HT-29 (cell line): ENCODE measurements around the gene IL3. TPM values are rescaled to one million over a fixed set of nuclear protein-coding genes. Genes with fewer than 3 reads are reported as not detected.
A peak's percentile ranks its signal among the peaks of the same experiment; 100 is the strongest.

Source experiments
- DNase-seq: peaks from one replicate; pipeline ENCODE4 v3.0.0-alpha.2; 2015; ENCODE audit warnings: low spot score
- total RNA-seq: library from RNA; depleted of rRNA; stranded (reverse); fragments of >200 nt; shearing (Covaris generic); gene quantifications from 2 replicates; pipeline ENCODE4 v1.2.3, GENCODE V29; 2014

IL3 gene
- total RNA-seq, 1 experiment from 2014 or later = not detected

DNA sequence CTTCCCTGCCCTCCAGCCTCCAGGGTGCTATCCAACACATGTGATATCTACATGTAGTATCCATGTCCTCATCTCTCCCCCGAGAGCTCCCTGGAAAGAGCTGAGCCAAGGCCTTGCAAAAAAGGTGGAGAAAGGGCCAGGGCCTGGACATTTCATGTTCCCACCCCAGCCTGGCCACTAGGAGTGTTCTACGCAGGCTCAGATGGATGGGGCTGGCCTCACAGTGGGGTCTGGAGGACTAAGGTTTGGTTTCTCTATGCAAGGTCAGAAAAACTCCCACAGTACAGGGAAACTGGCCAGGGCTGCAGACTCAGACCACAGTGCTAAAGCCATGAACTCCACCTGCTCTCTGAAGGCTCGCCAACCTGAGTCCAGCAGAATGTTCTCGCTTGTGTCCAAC lies 11.6 kb downstream of the IL3 start:
- no peak for DNase-seq

DNA sequence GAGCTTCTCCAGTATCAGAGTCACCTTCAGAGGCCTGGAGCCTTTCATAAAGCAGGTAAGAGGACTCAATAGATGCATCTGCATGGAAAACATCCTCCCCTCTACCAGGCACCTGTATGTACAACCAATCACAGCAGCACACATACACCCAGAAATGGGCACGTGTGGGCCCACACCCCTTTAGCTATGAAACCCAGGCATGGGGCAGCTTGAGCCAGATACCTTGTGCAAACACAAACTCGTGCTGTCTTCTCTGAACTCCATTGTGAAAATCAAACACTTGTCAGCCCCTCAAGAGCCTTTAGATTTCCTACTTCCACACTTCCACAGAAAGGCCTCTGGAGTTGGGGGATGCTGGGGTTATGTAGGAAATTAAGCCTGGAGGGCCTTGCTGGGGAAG lies 12.1 kb downstream of the IL3 start:
- no peak for DNase-seq

DNA sequence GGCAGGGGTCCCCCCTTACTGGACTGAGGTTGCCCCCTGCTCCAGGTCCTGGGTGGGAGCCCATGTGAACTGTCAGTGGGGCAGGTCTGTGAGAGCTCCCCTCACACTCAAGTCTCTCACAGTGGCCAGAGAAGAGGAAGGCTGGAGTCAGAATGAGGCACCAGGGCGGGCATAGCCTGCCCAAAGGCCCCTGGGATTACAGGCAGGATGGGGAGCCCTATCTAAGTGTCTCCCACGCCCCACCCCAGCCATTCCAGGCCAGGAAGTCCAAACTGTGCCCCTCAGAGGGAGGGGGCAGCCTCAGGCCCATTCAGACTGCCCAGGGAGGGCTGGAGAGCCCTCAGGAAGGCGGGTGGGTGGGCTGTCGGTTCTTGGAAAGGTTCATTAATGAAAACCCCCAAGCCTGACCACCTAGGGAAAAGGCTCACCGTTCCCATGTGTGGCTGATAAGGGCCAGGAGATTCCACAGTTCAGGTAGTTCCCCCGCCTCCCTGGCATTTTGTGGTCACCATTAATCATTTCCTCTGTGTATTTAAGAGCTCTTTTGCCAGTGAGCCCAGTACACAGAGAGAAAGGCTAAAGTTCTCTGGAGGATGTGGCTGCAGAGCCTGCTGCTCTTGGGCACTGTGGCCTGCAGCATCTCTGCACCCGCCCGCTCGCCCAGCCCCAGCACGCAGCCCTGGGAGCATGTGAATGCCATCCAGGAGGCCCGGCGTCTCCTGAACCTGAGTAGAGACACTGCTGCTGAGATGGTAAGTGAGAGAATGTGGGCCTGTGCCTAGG lies 13.0 kb downstream of the IL3 start, which contains the start of gene CSF2:
Gene CSF2, plus strand, starts transcription at position 559 of the 783 bp plus-strand sequence. Its CDS starts 35 bp downstream, at position 594.
- DNase-seq = peak; percentile 75

DNA sequence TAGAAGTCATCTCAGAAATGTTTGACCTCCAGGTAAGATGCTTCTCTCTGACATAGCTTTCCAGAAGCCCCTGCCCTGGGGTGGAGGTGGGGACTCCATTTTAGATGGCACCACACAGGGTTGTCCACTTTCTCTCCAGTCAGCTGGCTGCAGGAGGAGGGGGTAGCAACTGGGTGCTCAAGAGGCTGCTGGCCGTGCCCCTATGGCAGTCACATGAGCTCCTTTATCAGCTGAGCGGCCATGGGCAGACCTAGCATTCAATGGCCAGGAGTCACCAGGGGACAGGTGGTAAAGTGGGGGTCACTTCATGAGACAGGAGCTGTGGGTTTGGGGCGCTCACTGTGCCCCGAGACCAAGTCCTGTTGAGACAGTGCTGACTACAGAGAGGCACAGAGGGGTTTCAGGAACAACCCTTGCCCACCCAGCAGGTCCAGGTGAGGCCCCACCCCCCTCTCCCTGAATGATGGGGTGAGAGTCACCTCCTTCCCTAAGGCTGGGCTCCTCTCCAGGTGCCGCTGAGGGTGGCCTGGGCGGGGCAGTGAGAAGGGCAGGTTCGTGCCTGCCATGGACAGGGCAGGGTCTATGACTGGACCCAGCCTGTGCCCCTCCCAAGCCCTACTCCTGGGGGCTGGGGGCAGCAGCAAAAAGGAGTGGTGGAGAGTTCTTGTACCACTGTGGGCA lies 13.8 kb downstream of the IL3 start:
- DNase-seq = no peak

DNA sequence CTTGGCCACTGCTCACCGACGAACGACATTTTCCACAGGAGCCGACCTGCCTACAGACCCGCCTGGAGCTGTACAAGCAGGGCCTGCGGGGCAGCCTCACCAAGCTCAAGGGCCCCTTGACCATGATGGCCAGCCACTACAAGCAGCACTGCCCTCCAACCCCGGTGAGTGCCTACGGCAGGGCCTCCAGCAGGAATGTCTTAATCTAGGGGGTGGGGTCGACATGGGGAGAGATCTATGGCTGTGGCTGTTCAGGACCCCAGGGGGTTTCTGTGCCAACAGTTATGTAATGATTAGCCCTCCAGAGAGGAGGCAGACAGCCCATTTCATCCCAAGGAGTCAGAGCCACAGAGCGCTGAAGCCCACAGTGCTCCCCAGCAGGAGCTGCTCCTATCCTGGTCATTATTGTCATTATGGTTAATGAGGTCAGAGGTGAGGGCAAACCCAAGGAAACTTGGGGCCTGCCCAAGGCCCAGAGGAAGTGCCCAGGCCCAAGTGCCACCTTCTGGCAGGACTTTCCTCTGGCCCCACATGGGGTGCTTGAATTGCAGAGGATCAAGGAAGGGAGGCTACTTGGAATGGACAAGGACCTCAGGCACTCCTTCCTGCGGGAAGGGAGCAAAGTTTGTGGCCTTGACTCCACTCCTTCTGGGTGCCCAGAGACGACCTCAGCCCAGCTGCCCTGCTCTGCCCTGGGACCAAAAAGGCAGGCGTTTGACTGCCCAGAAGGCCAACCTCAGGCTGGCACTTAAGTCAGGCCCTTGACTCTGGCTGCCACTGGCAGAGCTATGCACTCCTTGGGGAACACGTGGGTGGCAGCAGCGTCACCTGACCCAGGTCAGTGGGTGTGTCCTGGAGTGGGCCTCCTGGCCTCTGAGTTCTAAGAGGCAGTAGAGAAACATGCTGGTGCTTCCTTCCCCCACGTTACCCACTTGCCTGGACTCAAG lies 14.6 kb downstream of the IL3 start:
- no peak for DNase-seq

DNA sequence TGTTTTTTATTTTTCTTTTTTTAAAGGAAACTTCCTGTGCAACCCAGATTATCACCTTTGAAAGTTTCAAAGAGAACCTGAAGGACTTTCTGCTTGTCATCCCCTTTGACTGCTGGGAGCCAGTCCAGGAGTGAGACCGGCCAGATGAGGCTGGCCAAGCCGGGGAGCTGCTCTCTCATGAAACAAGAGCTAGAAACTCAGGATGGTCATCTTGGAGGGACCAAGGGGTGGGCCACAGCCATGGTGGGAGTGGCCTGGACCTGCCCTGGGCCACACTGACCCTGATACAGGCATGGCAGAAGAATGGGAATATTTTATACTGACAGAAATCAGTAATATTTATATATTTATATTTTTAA lies 15.2 kb downstream of the IL3 start:
- DNase-seq = no peak

DNA sequence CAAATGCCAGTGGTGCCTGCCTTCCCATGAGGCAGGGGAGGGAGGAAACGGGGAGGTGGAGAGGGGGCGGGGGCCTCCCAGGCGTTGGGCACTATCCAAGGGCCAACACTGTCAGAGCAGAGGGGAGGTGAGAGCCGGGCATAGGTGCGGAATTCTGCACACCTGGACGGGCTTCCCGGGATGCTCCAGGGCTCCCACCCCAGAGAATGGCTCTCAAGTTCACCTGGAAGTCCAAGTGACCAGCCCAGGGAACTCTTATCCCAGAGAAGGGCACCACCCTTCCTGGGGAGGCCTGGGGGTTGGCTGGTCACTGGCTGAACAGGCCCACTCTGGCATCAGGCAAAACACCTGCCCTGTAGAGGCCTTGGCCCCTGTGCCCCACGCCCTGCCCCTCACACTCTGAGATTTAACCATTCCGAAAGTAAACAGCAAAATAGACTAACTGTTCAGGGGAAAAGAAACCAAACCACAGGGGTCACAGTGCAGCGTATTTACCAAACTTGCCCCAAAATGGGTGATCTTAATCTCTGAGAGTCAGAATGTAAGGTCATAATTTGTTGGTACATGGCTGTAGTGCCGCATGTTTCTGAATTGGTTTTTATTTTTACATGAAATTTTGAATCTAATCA lies 15.9 kb downstream of the IL3 start:
- DNase-seq = no peak

DNA sequence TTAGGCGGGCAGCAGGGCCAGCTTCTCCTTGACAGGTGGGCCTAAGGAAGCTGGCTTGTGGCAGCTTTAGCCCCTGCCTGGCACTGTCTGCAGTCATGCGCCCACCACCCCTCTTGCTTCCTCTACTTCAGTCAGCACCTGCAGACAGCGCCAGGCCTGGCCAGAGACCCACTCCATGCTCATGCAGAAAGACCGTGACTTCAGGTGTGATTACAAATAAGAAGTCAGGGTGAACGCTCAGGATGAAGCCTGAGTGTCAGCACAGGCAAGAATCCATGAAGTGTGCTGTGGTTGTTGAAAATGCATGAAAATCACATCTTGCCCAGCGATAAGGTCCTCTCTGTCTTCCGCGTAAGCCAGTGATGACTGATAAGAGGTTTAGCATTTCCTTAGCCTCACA lies 16.5 kb downstream of the IL3 start:
- no peak for DNase-seq

DNA sequence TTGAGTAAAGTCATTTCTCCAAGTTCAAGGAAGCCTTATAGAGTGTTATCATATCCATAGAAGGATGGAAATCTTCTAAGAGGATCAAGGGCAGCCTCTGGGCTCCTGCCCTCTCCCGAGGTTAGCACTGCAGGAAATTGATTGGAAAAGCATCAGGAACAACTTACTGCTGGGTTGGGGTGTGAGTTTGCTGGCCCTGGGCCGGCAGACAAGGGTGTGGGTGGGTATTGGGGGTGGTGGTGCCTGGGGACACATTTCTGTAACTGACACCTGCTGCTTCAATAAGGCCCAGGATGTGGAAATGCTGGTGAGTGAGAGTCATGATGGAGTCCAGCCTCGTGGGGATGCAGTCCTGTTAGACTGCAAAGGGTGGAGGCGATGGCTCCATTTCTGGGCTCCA lies 18.6 kb downstream of the IL3 start:
- no peak for DNase-seq

DNA sequence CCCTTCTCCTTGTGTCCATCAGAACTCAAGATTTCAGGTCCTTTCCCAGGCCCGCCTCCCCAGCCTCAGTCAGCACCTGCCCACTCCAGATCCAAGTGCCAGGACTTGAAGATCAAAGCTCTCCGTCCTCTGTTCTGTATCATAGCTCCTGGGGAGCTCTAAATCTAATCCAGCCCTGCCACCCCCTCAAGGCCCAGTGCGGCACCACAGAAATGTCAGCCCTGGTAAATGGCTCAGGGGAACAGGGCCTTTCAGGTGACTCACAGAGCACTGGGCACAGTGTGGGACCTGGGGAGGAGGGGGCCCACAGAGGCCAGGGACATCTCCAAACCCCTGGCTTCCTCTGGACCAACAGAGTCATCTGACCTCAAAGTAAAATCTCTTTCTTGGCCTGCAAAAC lies 19.2 kb downstream of the IL3 start:
- no peak for DNase-seq

DNA sequence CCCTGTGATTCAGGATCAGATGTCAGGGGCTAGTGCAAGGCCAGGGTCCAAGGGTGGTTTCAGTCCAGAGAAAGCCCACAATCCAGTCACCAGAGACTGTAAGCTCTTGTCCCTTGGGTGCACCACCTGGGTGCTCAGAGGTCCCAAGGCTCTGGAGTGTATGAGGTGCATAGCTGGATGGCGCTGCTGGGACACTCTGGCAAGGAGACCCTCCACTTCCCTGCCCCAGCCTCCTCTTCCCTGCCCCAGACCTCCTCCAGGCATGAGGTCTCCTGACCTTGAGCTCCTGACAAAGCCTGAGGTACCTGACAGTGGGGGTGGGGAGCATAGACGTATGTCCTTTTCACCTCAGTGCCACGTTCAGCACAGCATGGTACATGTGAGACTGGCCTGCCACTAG lies 20.1 kb downstream of the IL3 start:
- no peak for DNase-seq

DNA sequence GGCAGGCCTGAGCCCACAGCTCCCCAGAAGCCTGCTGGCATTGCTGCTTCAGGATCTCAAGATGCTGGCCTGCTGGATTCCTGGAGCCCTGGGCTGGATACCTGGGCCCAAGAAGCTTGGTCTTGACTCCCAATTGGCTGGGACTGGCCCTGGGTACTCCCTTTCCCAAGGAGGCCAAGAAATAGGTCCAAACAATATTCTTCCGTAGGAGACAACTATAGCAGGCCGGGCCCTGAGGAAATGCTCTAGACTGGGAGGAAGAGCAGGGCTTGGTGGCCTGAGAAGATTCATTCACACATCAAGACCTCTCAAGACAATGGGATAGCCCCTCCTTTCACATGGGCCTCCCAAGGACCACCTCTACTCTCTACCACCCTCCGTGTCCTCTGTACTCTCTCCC lies 21.0 kb downstream of the IL3 start:
- DNase-seq = no peak

DNA sequence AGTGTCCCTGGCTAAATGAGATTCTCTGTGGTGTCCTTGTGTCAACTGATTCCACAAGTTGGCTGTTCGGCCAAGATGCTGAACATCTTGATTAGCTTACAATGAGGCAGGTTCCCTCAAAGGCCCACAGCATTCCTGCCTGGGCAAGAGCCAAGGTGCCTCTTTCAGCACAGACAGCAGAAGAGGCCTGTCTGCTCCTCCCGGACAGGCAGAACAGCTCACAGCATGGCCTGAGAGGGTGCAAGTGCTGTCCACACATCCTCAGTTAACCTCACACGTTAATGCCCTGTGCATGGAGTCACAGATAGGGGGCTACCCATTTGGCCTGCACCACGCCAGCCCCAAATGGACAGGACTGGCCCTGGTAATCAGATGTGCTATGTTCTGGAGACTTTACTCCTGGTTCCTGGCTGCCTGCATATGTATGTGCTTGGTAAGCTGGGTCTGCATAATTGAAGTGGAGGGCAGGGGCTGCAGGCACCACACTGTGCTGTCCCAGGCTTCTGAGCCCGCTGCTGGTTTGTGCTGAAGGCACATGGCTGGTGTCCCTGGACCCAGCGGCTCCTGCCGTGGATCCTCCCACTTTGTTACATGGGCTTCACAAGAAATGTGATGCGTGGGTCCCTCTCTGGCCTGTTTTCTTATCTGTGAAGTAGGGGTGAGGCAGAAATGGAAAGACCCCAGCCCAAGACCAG lies 22.0 kb downstream of the IL3 start:
- no peak for DNase-seq

DNA sequence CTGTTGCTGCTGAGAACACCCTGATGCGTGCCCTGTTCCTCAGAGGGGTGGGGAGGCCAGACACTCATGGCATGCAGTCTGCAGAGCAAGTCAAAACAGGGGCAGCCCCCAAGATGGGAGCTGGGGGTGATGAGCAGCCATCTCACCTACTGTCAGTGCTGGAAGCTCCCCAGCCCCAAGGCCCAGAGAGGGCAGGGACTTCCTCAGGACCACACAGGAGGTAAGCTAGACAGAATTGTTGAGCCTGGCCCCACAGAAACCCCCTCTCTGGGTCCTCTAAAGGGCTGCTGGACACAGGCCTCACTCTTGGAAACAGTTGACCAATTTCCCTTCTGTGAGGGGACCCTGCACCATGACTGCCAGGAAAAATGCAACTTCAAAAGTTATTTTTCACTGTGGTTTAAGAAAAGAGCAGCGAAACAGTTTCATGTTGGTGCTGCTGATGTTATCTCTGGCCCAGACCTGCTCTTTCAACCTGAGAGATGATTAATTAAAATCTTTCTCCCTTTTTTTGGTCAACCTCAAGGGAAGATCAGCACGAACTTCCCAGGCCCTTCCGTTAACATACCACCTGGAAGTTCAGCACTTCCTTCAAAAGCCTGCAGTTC lies 22.7 kb downstream of the IL3 start:
- DNase-seq = no peak

DNA sequence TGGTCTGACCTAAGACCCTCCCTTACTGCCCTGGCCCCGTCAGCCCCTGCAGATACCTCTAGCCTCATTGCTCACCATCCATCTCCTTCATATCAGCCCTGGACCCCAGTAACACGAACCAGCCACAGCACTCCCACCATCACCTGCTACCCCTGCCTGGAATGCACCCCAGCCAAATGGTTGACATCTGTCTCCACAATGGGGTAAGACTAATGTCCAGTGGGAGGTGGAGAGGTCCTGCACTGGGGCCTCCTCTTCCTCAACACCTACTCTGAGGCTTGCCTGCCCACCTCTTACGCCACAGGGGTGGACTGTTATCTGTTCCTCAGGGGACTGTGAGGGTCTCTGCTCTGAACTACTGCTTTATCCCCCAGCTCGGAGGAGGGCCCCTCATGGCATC lies 25.2 kb downstream of the IL3 start:
- DNase-seq = no peak

DNA sequence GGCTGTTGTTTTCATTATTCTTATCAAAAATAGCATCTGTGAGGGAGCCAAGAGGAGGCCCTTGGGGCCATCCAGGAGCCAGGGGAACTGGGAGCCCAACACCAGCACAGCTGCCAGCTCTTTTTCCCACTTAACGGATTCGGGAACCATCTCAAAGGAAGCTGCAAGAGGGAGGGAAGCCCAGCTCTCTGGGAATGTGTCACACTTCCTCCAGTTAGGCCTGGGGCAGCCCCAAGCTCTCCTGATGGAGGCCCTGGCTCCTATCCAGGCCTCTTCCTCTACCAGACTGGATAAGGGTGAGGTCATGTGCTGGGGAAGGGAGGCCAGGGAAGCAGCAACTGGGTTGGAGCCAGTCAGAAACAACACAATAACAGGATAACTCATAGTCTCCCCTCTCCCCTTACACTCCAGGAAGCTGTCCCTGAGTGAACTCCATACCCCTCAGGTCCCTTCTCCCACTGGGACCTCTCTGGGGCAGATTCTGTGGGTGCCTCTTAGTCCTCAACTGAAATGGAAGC lies 25.9 kb downstream of the IL3 start:
- no peak for DNase-seq

DNA sequence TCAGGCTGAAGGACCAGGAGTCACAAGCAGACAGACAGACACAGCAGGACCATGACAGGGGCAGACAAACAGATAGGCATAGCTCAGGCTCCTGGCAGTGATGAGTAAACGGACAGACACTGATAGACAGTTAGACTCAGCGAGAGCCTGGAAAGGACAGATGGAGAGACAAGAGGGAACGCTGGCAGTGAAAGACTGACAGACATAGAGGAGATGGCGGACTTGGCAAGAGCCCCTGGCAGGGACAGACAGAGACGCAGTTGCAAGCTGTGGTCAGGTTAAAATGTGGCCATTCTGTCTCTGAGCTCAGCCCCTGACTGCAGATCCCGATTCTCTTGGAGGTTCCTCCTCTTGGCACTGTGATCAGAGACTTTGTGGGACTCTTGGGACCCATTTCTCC lies 26.7 kb downstream of the IL3 start:
- no peak for DNase-seq

DNA sequence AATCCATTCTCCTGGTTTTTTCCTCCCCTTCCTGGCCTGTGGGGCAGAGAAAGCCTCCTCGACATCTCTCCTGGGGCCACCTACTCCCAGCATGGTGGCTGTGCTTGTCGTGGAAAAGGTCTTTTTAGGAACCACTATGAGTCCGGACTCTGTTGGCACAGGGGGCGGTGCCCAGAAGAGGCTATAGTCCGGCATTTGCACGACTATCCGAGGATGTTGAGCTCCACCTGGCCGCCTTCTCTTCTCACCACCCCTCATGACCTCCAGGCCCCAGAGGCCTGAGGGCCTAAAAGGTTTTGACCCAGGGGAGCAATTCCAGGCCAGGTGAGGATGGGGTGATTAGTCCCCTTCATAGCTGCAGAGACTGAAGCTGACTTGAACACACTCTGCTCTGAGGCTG lies 27.2 kb downstream of the IL3 start:
- DNase-seq = no peak

DNA sequence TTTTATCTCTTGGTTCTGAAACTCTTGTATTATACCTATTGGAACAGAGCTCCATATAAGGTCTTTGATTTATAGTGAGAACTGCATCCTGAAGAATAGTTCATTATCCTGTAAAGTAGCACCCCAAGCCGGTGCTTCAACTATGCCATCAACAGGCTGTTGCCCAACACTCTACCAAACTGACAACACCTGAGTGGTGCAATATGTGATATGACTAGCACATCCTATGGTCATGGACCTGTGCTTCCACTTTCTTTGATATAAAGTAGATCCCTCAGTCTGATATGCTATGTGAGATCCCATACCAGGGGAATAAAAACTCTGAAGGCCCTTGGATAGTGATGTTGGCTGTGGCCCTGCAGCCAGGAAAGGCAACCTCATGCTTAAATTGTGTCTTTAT lies 28.9 kb downstream of the IL3 start:
- DNase-seq = no peak

DNA sequence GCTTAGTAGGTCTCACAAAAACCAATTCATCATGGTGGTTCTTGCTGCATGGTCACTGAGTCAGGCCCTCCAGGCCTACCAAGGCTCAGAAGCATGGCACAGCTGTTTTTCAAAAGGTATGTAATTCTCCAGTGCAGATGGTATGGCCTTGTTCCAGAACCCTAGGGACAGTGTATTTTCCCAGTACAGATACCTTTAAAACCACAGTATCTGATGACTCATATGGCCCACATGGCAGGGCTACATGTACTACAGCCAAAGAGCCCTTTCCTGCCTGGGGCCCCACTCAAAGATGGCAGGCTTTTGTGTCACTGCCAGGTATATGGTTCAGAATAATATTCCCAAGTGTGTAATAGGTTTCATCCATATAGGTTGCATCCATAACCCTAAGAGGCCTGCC lies 29.7 kb downstream of the IL3 start:
- DNase-seq = peak; percentile 38

DNA sequence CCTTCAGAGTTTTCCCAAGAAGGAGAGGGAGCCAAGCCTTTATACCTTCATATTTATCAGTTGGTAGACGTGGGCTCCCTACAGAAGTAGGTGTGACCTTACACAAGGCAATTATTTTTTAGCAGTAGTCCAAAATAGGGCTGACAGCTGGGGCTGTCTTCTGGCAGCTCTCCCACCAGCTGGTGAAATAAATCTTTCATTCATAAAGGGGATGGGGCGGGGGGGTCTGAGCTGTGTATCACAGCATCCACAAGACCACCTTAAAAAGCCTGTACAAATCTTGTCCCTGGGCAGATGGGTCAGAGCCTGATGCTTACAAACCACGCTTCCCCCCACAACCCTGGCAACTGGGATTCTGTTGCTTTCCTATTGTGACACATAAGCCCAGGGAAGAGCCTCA lies 32.8 kb downstream of the IL3 start:
- no peak for DNase-seq
